K562 (cell line): ENCODE measurements around the gene RARG. TPM values are rescaled to one million over a fixed set of nuclear protein-coding genes. Genes with fewer than 3 reads are reported as not detected.

ENCODE experiments used
- ATAC-seq: fragments of 200-7000 bp; cut with Tn5 transposase; 3 replicates; pipeline ENCODE4 v1.9.1; 2020; ENCODE audit warnings: moderate library complexity
- BruUV-seq: library from RNA; stranded (reverse); fragments of 400-500 nt; replicated peaks from 2 replicates; lab custom pipeline; 2021; lab: Mats Ljungman, UMichigan
- CTCF ChIA-PET: fragments of 300-600 bp; formaldehyde crosslinking; extraction: SDS; loops from one replicate; lab custom pipeline; 2021; ENCODE audit warnings: low intra/inter-chr PET ratio; lab: Yijun Ruan, JAX
- POLR2A ChIA-PET: fragments of 300-600, 350-650 bp; sonication (Branson Sonifier 250); formaldehyde crosslinking; extraction: SDS; loops from one replicate; lab custom pipeline; 2021; ENCODE audit warnings: antibody characterized with exemption, inconsistent platforms; lab: Yijun Ruan, JAX
- DNase-seq, 4 experiments: peaks; one replicate each; pipeline versions ENCODE4 v3.0.0 to v3.0.0-alpha.2; 2011 to 2018; ENCODE audit warnings: low spot score in 3 of 4, mixed read lengths in 3 of 4; ENCODE audit errors: extremely low read depth in 1 of 4
- FAIRE-seq: peaks from 2 replicates; lab custom pipeline; 2011; peaks lifted over from hg19 to GRCh38; lab: Jason Lieb, UNC
- H2AFZ ChIP-seq: 2 replicates; pipeline ENCODE4 v1.6.0; 2011; ENCODE audit warnings: low read depth, low read length, control low read depth, inconsistent platforms
- H3K27ac ChIP-seq: fragments of 200-600 bp; 3 replicates; pipeline ENCODE4 v1.8.0; 2011; ENCODE audit warnings: low read depth, mild to moderate bottlenecking, control low read depth, inconsistent platforms, low read length, moderate library complexity, mixed read lengths; ENCODE audit errors: extremely low read depth
- H3K27me3 ChIP-seq, 2 experiments: fragments of 300-600 bp in 1 of 2; 2 replicates in 1 of 2; 3 replicates in 1 of 2; pipeline versions ENCODE4 v1.6.0 to v1.8.0; 2011; ENCODE audit warnings: inconsistent platforms in 2 of 2, low read length in 2 of 2, mild to moderate bottlenecking in 1 of 2, mixed read lengths in 1 of 2, moderate library complexity in 1 of 2; ENCODE audit not compliant: control insufficient read depth in 2 of 2, insufficient read depth in 2 of 2
- H3K36me3 ChIP-seq: fragments of 300-600 bp; 3 replicates; pipeline ENCODE4 v1.8.0; 2011; ENCODE audit warnings: mild to moderate bottlenecking, low read length, inconsistent platforms; ENCODE audit not compliant: control insufficient read depth, insufficient read depth
- H3K4me1 ChIP-seq, 2 experiments: fragments of 200-600 bp in 1 of 2; replicated peaks in 1 of 2; 2 replicates in 1 of 2; 3 replicates in 1 of 2; pipeline versions ENCODE4 v1.5.1 to v1.8.0; 2011; ENCODE audit warnings: inconsistent platforms in 2 of 2, low read length in 2 of 2, mild to moderate bottlenecking in 1 of 2, mixed read lengths in 1 of 2, moderate library complexity in 1 of 2; ENCODE audit not compliant: control insufficient read depth in 2 of 2, insufficient read depth in 2 of 2
- H3K4me2 ChIP-seq: 2 replicates; pipeline ENCODE4 v1.6.1; 2011; ENCODE audit warnings: low read length, control low read depth, inconsistent platforms, mixed read lengths; ENCODE audit not compliant: insufficient read depth
- H3K4me3 ChIP-seq: fragments of 200-600 bp; sonication (generic), shearing (Covaris generic); 2 replicates; pipeline ENCODE4 v1.5.1; 2016; ENCODE audit warnings: control low read depth, inconsistent platforms
- H3K79me2 ChIP-seq: fragments of 200-600 bp; 3 replicates; pipeline ENCODE4 v1.8.0; 2011; ENCODE audit warnings: low read length, inconsistent platforms; ENCODE audit not compliant: control insufficient read depth, insufficient read depth
- H3K9ac ChIP-seq, 2 experiments: 2 replicates each; pipeline versions ENCODE4 v1.6.0 to v1.6.1; 2011; ENCODE audit warnings: low read depth in 2 of 2, low read length in 2 of 2, control low read depth in 1 of 2, inconsistent platforms in 1 of 2, mild to moderate bottlenecking in 1 of 2, mixed read lengths in 1 of 2; ENCODE audit not compliant: insufficient read depth in 1 of 2
- H3K9me1 ChIP-seq: one replicate; pipeline ENCODE4 v1.6.0; 2011; ENCODE audit warnings: inconsistent platforms, mild to moderate bottlenecking, low read length, moderate library complexity; ENCODE audit not compliant: control insufficient read depth, insufficient read depth
- H3K9me3 ChIP-seq: replicated peaks from 2 replicates; pipeline ENCODE4 v1.5.1; 2011; ENCODE audit warnings: low read depth, low read length, inconsistent platforms; ENCODE audit not compliant: control insufficient read depth, insufficient read depth
- H4K20me1 ChIP-seq: replicated peaks from 2 replicates; pipeline ENCODE4 v1.6.1; 2011; ENCODE audit warnings: low read length, inconsistent platforms, mixed read lengths; ENCODE audit not compliant: control insufficient read depth, insufficient read depth
- CBFA2T3 ChIP-seq: fragments of 450-650 bp; IDR thresholded peaks from 2 replicates; pipeline ENCODE4 v1.6.1; 2017
- RBM17 ChIP-seq: fragments of 200-400 bp; formaldehyde crosslinking; IDR thresholded peaks from 2 replicates; pipeline ENCODE4 v1.6.1; 2017; ENCODE audit warnings: low read depth, mild to moderate bottlenecking, low read length, borderline replicate concordance
- U2AF1 ChIP-seq: fragments of 200-400 bp; formaldehyde crosslinking; optimal IDR thresholded peaks from 2 replicates; pipeline ENCODE3; 2017; ENCODE audit warnings: mild to moderate bottlenecking, low read depth, low read length, moderate library complexity
- ZBTB5 ChIP-seq: fragments of 450-650 bp; IDR thresholded peaks from 2 replicates; pipeline ENCODE4 v1.6.1; 2017; ENCODE audit warnings: antibody characterized with exemption
- ZNF184 ChIP-seq: sonication (generic); formaldehyde crosslinking; IDR thresholded peaks from 2 replicates; pipeline ENCODE4 v1.5.0; 2020; ENCODE audit warnings: missing genetic modification reagents
- WGBS: fragments of 100-300 bp; shearing (Covaris generic); methylation state at CpG from one replicate; pipeline ENCODE4 v1.1.6; 2016; ENCODE audit warnings: low coverage, mixed read lengths; ENCODE audit not compliant: insufficient coverage; ENCODE audit errors: missing lambda C conversion rate; 5-methylcytosine and 5-hydroxymethylcytosine counted together
- in situ Hi-C: fragments of 300-500 bp; cut with MboI; formaldehyde crosslinking; loops from 4 replicates; pipeline ENCODE4 v1.15.0; 2018; ENCODE audit warnings: inconsistent platforms, mixed read lengths
- intact Hi-C: fragments of 100-400 bp; cut with micrococcal nuclease; formaldehyde crosslinking; loops from 2 replicates; pipeline ENCODE4 v1.14.2; 2022
- polyA plus RNA-seq, 8 experiments: library from polyadenylated mRNA; depleted of rRNA in 4 of 8; stranded (reverse) in 5 of 8; unstranded in 3 of 8; fragments of >200 nt; fragmentation: Nextera tagmentation in 2 of 8; fragmentation: Illumina TruSeq in 1 of 8; extraction: Ambion mirVana in 2 of 8; extraction: Trizol in 1 of 8; gene quantifications; 2 replicates each; pipeline versions ENCODE4 v1.2.1 to v1.2.3, GENCODE V29; 2011 to 2014; ENCODE audit warnings: inconsistent platforms in 1 of 8, missing spikeins in 1 of 8
- total RNA-seq, 7 experiments: library from RNA; depleted of rRNA in 6 of 7; stranded (reverse); fragments of >200 nt in 6 of 7; fragmentation: Illumina TruSeq in 2 of 7; extraction: Trizol in 2 of 7; gene quantifications; 2 replicates each; pipeline versions ENCODE4 v1.2.1 to v1.2.3, GENCODE V29; 2011 to 2021; ENCODE audit warnings: low replicate concordance in 1 of 7

Gene RARG
- total and polyA plus RNA-seq, 9 of the 15 experiments (the other 6 are each of a cell fraction or from before 2014, with no cell fraction given): 0.18 to 7.6 (median 3.8) TPM

GRCh38 chr12:53161119-53161911 is 70.7 kb downstream of the RARG start:
- no peak for DNase-seq
- ChIA-PET POLR2A (interaction anchor here (0.7 to 2.7 kb wide), 7 partner anchors 10 to 164 kb away, joined by 3 to 15 read pairs (median 4); partner anchors contain the start of genes CSAD and ZNF740), CTCF (interaction anchor here (0.5 to 2.6 kb wide), 2 partner anchors 127 to 183 kb away, joined by 4 to 7 read pairs; no protein-coding TSS in a partner anchor)
- intact Hi-C loops: no loop called here
- no TSS peak for BruUV-seq
- FAIRE-seq: no peak
- Histone ChIP-seq H3K4me2 (no peak overlapping the region), H3K79me2 (no peaks in the 10 kb centered on the region), H3K27ac (no peak overlapping the region), H3K9me1 (no peaks in the 10 kb centered on the region), H3K9me3 (no peaks in the 10 kb centered on the region), H3K36me3 (no peaks in the 10 kb centered on the region), H3K4me3 (no peak overlapping the region), H3K9ac (no peak overlapping the region), H3K27me3 (no peaks in the 10 kb centered on the region), H2AFZ (no peak overlapping the region), H3K4me1 (peaks cover 11 to 16% of the 10 kb centered on the region in 2 experiments; a peak in 4 of 5 replicates), H4K20me1 (no peaks in the 10 kb centered on the region)
- in situ Hi-C loops: no loop called here
- TF ChIP-seq RBM17 (no peak), CBFA2T3 (no peak), ZNF184 (0 out of 2 replicates have a peak, but pooled peaks have one; percentile 17), U2AF1 (no peak), ZBTB5 (no peak)
- ATAC-seq: no peak
- WGBS: 71% methylated on average over 8 of the region's 8 CpGs
